ENCODE results near the gene MINAR1.
"Not testable (repeated sequence)": the region's sequence is repeated elsewhere in the genome, so short reads cannot be mapped to it uniquely, and the experiment has no call there.

The MINAR1 gene, protein sequence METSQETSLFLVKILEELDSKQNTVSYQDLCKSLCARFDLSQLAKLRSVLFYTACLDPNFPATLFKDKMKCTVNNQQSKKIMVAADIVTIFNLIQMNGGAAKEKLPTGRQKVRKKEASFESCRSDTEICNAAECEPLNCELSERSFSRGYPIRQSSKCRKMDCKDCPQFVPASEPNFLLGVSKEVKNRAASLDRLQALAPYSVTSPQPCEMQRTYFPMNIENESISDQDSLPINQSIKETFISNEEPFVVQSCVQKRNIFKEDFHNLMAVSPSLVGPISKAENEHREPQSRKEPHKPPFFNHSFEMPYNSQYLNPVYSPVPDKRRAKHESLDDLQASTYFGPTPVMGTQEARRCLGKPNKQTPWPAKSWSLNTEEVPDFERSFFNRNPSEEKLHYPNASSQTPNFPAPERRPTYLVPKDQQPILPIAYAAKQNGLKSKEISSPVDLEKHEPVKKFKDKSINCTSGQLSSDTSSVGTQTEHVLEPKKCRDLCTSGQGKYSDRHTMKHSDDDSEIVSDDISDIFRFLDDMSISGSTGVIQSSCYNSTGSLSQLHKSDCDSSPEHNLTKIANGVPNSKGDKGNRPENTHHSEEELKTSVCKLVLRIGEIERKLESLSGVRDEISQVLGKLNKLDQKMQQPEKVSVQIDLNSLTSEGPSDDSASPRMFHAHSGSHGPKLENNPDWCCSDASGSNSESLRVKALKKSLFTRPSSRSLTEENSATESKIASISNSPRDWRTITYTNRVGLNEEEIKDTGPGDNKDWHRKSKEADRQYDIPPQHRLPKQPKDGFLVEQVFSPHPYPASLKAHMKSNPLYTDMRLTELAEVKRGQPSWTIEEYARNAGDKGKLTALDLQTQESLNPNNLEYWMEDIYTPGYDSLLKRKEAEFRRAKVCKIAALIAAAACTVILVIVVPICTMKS

DNA sequence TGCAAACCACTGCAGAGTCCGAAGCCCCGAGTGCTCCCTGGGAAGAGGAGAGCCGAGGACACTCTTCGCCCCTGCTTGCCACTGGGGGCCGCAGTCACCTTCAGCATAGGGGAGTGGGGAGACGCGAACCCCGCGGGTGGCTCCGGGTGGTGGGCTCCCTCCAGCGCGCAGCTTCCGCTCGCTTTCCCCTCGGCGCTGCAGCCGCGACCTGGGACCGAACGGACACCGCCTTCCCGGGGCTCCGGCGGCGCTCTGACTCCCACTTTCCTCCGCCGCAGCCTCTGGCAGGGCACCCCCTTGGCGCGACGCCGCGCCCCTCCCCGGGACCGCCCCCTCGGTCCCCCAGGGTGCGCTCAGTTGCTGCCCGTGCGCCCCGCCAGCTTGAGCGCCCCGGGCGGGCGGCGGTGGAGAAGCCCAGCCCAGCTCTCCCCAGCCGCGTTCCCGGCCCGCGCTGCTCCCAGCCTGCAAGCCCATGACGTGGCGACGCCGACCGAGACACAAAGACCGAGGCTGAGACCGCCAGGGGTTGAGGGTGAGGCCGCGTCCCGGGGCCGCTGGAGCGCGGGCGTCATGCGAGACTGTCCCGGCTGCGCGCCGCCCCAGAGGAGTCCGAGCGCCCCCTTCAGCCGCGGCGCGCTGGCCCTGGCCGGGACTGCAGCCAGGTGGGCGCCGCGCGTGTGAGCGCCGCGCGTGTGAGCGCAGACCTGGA is at the start of gene MINAR1:
Gene MINAR1, plus strand, starts transcription at position 701 of the 709 bp plus-strand sequence. CDS start 23,812 bp downstream, outside the sequence.
- DNase-seq (ENCODE audit: low spot score): no peak

DNA sequence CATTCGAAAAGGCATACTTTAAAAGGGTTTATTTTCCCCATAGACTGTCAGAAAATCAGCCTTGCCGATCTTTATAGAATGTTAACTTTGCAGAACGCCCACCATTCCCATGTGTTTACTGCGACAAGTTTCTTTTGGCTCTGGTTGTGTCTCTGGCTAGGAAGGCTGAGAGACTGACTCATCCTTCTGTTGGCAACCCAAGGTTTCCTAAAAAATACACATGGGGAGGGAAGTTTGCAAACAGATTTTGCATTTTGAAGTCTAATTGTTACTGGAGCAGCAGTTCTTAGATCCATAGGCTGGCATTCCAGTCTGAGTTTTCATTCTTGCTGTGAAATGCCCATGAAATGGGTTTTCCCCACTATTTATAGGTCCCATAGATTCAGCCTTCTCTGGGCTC is 37.9 kb upstream of the MINAR1 start:
- no peak for DNase-seq (ENCODE audit: low spot score)

DNA sequence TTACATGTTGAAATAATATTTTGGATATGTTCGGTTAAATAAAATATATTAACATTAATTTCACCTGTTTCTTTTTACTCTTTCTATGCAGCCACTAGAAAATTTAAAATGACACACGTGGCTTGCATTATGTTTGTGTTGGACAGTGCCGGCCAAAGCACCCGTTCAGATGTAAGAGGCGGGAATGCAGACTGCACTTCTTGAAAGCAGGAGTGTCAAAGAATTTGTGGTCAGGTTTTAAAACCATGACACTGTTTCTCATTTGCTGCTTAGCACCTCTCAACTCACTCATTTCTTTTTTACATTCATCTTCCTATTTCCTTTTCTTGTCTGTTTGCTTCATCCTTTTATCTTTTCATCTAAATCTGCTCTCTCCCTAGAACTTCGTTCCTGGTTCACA is 35.3 kb upstream of the MINAR1 start:
- DNase-seq (ENCODE audit: low spot score): no peak

DNA sequence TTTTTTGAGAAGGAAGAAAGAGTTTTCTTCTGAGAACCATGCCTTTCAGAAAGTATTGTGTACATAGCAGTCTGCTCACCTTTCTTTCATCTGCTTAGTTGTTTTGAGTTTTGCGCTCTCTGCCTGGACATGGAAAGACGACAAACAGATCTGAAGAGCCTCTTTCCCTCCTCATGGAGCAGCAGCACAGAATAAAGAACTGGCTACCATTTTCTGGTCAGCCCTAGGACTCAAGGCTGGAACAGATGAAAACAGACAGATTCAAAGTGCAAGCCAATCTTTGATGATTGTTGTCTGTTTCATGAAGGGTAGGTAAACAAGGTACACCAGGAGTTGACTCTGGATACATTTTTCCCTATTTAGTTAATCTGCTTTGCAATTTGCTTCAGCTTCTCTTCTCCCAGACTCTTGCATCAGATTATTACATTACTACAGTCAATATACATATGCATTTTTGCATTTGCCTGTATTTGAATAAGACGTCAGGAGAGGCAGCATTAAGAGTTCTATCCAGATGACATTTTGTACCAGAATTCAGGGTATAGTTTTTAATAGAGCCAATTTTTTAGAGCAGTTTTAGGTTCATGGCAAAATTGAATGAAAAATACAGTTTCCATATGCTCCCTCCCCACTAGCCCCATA is 34.7 kb upstream of the MINAR1 start:
- no peak for DNase-seq (ENCODE audit: low spot score)

DNA sequence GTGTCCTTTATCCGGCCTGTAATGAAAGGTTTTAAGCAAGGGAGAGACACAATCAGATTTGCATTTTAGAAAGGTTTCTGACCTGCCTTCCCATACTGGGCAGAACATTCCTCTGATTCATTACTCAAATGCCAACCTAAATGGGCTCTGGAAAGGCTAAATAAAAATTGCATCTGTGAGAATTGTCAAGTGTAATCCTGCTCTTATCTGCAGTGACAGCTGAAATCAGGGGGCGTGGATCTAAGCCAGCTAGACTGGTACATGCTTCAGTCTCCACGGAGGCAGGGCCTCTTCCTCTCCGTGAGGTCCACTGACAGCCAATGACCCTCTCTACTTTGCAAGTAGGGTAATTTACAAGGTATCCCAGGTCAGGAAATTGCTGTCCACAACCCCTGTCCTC is 32.5 kb upstream of the MINAR1 start:
- DNase-seq (ENCODE audit: low spot score): no peak

DNA sequence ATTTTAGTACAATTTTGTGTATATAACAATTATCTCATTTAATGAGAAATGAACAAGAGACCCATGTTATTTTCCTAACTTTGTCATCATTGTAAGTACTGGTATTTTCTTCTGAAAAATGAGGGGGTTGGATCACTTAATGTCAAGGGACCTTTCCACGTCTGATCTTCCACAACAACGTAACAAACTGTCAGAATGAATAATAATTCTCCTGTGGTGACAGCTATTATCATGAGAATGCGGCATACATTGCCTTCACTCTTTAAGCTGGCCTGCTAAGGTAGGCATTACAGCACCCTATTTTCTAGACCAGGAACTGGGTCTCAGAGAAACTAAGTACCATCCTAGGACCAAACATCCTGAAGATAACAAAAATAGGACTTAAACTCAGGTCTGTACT is 31.5 kb upstream of the MINAR1 start:
- no peak for DNase-seq (ENCODE audit: low spot score)

DNA sequence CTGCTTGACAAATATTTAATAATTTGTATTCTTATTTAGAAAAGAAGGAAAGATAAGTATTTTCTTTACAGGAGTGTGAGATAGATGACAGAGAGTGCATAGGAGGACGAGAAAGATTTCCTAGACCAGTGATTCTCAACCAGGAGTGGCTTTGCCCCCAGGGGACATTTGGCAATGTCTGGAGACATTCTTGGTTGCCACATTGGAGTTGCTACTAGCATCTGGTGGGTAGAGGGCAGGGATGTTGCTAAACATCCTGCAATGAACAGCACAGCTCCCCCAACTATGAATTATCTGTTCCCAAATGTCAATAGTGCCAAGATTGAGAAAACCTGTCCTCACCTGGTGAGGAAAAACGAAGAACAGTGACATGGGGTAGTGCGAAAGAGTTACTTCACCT is 30.8 kb upstream of the MINAR1 start:
- DNase-seq (ENCODE audit: low spot score): no peak

DNA sequence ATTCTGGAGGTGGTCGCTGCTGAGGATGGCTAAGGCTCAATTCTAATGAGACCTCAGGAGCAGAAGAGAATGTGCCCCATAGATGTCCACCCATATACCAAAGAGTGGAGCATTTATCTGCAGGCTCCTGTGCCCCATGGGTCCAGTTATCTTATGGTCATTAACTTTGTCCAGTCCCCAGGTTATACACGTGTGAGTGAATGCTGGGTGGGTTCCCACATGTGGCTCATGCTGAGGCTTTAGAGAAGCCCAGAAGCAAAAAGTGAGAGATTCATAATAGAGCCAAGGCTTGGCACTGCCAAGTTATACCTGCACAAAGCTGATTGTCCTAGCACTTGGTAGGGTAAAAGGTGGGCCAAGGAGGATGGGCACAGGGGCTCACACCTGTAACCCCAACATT is 30.0 kb upstream of the MINAR1 start:
- DNase-seq (ENCODE audit: low spot score): no peak

DNA sequence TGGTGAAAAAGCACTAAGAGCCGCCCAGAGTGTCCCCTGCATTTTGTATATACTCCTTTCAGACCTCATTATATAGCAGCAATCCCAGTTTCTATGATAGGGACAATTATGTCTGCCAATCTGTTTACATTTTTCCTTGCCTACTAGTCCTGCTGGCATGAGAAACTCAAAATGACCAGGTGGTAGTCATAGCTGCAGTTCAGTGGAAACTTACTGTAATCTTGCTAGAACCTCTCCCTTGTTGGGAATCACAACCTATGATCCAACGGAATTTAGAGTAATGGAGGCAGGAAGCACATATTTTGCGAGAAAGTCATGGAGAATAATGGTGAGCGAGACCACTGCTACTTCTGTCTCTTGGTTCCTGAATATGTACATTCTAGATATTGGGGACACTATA is 28.6 kb upstream of the MINAR1 start:
- DNase-seq (ENCODE audit: low spot score): no peak

DNA sequence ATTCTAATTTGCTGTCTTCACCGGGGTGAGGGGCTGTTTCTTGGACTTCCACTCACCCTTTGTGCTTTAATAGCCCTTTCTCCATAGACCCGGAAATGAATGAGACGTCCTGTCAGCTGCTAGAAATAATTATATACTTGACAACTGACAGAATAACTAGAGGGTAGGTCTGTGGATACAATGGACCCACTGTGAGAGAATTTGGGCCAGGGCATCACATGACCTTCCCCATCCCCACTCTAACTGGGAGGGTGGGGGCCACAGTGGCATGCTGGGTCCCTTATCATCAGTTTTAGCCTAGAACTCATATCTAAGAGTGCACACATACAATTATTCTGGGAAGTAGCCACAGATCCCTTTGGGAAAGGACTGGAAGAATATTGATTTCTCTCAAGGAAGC is 25.9 kb upstream of the MINAR1 start:
- DNase-seq (ENCODE audit: low spot score): no peak

DNA sequence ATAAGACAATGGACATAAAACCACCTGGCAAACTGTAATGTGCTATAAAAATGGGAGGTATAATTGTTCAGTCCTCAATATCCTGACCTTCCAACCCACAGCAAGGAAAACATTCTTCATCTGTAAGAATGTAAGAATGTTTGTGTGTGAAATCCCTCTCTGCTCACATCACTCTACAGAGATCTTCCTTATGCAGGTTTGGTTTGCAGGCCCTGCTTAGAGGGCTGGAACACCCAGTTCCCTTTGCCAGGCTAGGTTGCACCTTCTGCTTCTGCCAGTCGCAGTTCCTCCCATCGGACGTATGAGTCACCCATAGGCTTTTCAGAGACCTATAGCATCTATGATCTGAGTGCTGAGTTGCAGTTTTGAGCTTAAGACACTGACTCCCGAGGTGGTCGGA is 24.1 kb upstream of the MINAR1 start:
- DNase-seq (ENCODE audit: low spot score): no peak

DNA sequence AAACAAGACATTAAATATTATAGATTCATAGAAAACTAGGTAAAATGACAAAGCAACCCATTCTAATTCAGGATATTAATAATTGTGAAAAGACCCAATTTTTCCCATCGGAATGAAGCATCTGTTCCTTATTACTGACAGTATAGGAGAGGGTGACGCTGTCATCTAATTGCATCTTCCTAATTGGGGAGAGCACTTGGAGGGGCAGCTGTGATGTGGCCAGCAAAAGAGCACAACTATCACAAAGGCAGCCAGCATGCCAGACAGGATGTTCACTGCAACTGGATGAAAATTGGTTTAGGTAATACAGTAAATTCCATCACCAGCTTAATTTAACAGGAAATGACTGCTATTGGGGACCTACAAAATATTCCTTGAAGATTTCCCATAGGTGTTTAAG is 21.9 kb upstream of the MINAR1 start:
- DNase-seq (ENCODE audit: low spot score): no peak

DNA sequence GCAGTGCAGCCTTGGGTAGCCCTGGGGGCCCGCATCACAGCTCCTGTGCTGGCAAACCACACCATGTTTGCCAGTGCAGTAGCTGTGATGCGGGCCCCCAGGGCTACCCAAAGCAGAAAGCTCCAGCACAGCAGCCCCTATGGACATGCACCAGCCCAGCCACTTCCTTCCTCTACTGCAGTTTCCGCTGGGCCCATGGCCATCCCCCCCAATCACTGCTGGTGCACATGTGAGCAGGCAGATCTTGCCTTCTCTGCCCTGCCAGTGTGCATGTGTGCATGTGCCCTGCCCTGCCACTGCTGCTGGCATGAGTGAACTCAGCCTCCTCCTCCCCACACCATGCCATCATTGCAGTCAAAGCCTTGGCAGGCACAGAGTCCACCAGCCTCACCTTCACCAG is 20.1 kb upstream of the MINAR1 start:
- DNase-seq (ENCODE audit: low spot score): no peak

DNA sequence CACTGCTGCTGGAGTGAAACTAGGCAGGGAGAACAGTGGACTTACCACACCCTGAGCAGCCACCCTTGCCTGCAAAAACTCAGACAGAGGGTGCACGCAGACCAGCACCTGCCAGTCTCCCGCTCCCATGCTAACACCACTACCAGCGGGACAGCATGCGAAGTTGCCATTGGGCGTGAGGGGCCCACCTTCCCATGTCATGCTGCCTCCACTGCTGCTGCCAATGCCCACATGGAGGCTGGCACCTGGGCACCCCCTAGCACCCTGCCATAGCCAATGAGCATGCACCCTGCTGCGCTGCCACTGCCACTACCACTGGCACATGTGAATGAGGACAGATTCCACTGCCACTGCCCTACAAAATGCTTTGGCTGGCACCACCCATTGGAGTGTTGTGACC is 19.7 kb upstream of the MINAR1 start:
- no peak for DNase-seq (ENCODE audit: low spot score)

DNA sequence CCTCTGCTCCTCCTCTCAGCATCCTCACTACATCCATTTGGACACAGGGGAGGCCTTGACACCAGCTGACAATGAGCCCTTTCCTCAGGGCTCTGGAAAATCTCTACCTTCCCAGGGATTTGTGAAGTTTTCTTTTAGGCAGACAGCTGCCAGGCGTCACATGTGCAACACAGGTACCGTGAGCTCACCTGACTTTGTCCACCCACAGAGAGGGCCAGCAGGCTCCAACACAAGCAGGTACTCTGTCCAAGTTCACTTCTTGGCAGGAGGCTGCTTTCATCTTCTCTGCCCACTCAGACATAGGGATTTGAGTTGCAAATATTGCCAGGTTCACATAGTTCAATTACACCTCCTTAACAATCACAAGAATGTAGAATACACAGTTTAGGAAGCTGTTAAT is 15.3 kb upstream of the MINAR1 start:
- DNase-seq (ENCODE audit: low spot score): no peak

DNA sequence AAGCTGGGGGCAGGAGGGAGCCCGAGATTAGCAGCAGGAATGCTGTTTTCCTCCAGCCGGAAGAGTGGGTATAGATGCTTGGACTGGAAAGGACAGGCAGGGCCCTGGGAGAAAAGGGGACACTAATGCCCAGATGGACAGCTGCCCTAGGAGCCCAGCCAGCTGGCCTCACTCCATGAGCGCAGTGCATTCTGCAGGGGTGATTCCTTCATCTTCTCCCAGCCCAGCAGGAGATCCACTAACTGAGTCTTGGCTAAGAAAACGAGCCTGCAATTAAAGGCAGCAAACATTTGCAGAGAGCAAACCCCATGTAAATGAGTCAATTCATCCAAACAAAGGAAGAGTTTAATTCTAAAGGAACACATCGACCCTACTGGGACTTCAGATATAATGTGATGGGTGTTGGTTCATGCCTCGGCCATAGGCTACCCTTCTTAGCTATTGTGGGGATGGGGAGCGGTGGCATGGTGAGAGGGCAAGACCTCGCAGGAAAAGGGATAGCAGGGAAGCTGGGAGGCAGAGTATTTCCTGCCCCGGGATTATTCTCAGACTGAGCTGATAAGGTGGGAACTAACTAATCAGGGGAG is 13.3 kb upstream of the MINAR1 start:
- DNase-seq (ENCODE audit: low spot score): no peak

DNA sequence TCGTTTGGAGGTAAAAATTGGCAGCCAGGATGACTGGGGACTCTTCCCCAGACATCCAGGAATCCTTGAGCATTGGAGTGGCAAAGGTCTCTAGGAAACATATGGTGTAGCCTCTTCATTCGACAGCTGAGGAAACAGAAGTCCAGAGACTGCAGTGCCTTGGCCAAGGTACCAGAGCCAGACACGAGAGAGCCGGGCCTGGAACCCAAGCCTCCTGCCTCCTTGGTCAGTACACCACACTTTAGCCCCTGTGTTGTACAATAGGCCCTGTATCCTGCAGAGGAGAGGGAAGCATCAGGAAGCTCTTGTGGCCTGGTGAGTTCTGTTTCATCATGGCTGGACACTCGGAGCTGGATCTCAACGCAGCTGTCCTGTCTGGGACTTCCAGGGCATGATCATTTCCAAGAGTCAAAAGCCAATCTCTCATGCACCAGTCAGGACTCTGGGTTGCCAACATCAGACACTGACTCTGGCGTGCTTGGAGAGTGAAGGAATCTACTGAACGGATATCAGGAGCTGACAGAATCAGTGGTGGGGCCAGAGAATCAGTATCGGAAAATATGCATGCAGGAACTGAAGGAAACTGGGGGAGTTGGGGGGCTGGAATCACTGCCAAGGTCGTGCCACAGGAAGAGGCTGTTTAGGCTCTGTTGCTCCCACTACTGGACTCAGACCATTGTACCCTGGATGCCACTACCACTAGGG is 6.4 kb upstream of the MINAR1 start:
- no peak for DNase-seq (ENCODE audit: low spot score)

DNA sequence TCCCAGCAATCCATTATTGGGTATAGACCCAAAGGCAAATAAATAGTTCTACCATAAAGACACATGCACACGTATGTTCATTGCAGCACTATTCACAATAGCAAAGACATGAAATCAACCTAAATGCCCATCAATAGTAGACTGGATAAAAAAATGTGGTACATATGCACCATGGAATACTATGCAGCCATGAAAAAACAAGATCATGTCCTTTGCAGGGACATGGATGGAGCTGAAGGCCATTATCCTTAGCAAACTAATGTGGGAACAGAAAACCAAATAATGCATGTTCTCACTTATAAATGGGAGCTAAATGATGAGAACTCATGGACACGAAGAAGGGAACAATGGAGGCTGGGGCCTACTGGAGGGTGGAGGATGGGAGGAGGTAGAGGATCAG is 5.2 kb upstream of the MINAR1 start:
- not testable (repeated sequence) for DNase-seq (ENCODE audit: low spot score)

DNA sequence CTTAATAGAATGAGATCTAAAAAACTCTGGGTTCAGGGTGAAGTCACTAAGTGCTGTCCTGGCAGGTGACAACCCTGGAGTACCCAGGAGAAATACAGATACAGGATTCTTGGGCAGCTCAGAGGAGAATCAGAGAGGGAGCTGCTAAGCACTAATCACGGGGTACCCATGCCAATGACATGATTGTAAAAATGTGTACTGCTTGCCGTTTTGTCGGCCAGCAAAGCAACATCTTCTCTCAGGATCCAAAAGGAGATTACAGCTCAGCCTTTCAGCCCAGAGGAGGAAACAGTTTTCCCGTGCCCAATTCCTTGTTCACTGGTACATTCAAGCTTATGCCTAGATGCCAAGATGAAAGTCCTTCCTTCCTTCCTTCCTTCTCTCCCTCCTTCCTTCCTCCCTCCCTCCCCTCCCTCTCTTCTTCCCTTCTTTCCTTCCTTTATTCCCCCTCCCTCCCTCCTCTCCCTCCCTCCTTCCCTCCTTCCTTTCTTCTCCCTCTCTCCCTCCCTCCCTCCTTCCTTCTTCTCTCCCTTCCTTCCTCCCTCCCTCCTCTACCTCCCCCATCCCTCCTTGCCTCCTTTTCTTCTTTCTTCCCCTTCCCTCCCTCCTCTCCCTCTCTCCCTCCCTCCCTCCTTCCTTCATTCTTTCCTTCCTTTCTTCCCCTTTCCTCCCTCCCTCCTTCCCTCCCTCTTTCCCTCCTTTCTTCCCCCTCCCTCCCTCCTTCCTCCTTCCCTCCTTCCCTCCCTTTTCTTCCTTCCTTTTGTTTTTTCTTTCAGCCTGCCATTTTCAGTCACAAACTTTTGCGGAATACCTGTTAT is 4.1 kb upstream of the MINAR1 start:
- DNase-seq (ENCODE audit: low spot score): no peak

All from SW480 (cell line).